Smooth muscle cell (in vitro differentiated cells): ENCODE results near the gene PTPN5. TPM values are rescaled to one million over a fixed set of nuclear protein-coding genes. Genes with fewer than 3 reads are reported as not detected.

Source experiments
- DNase-seq: peaks from one replicate; lab custom pipeline; 2025; ENCODE audit not compliant: unreplicated experiment; lab: John Stamatoyannopoulos, UW
- H2AFZ ChIP-seq: fragments of 200-600 bp; sonication (generic); 2 replicates; pipeline ENCODE4 v1.6.0; 2016; ENCODE audit warnings: antibody characterized with exemption, low read depth, mild to moderate bottlenecking
- H3F3A ChIP-seq: fragments of 200-600 bp; sonication (generic); 2 replicates; pipeline ENCODE4 v1.6.0; 2017; ENCODE audit warnings: antibody characterized with exemption, low read depth
- H3K27ac ChIP-seq: fragments of 200-600 bp; sonication (generic); 2 replicates; pipeline ENCODE4 v1.5.1; 2016; ENCODE audit warnings: low read depth, mild to moderate bottlenecking
- H3K27me3 ChIP-seq: fragments of 200-600 bp; sonication (generic); 2 replicates; pipeline ENCODE4 v1.6.1; 2016; ENCODE audit warnings: low read depth, mild to moderate bottlenecking
- H3K36me3 ChIP-seq: fragments of 200-600 bp; sonication (generic); 2 replicates; pipeline ENCODE4 v1.5.1; 2016; ENCODE audit warnings: low read depth
- H3K4me1 ChIP-seq: fragments of 200-600 bp; sonication (generic); 2 replicates; pipeline ENCODE4 v1.5.1; 2016; ENCODE audit warnings: low read depth
- H3K4me2 ChIP-seq: fragments of 200-600 bp; sonication (generic); 2 replicates; pipeline ENCODE4 v1.6.0; 2016; ENCODE audit warnings: mild to moderate bottlenecking
- H3K4me3 ChIP-seq: fragments of 200-600 bp; sonication (generic); 2 replicates; pipeline ENCODE4 v1.5.1; 2016; ENCODE audit warnings: mild to moderate bottlenecking
- H3K79me2 ChIP-seq: fragments of 200-600 bp; sonication (generic); 2 replicates; pipeline ENCODE4 v1.6.0; 2016; ENCODE audit warnings: low read depth, mild to moderate bottlenecking
- H3K9ac ChIP-seq: fragments of 200-600 bp; sonication (generic); 2 replicates; pipeline ENCODE4 v1.6.0; 2016; ENCODE audit warnings: low read depth
- H3K9me3 ChIP-seq: fragments of 200-600 bp; sonication (generic); replicated peaks from 2 replicates; pipeline ENCODE4 v1.5.1; 2016; ENCODE audit warnings: low read depth
- H4K20me1 ChIP-seq: fragments of 200-600 bp; sonication (generic); 2 replicates; pipeline ENCODE4 v1.6.0; 2016; ENCODE audit warnings: low read depth
- WGBS: methylation state at CpG from one replicate; pipeline ENCODE4 v1.1.7; 2016; ENCODE audit warnings: low lambda C conversion rate; 5-methylcytosine and 5-hydroxymethylcytosine counted together
- polyA plus RNA-seq: library from polyadenylated mRNA; unstranded; fragments of >200 nt; fragmentation: Nextera tagmentation; extraction: Ambion mirVana; gene quantifications from 2 replicates; pipeline ENCODE4 v1.2.1, GENCODE V29; 2016
- total RNA-seq: library from RNA; depleted of rRNA; stranded (reverse); fragments of >200 nt; gene quantifications from 2 replicates; pipeline ENCODE4 v1.2.3, GENCODE V29; 2014
- TF ChIP-seq, protein P1 (sequence below): fragments of 200-600 bp; sonication (generic); IDR thresholded peaks from 2 replicates; pipeline ENCODE4 v1.5.1; 2017; ENCODE audit warnings: borderline replicate concordance, mild to moderate bottlenecking, antibody characterized with exemption; ENCODE audit not compliant: insufficient read depth, poor library complexity, severe bottlenecking

The PTPN5 gene
- total and polyA plus RNA-seq, 2 experiments from 2014 or later = not detected

- Histone ChIP-seq H3K4me2 (no peak overlapping the region), H3K9me3 (no peaks in the 10 kb centered on the region), H3K36me3 (no peaks in the 10 kb centered on the region), H2AFZ (no peak overlapping the region), H3K79me2 (no peaks in the 10 kb centered on the region), H4K20me1 (no peaks in the 10 kb centered on the region), H3K4me3 (no peak overlapping the region), H3K9ac (no peak overlapping the region), H3K27ac (no peak overlapping the region), H3K4me1 (no peaks in the 10 kb centered on the region), H3K27me3 (no peaks in the 10 kb centered on the region), H3F3A (no peaks in the 10 kb centered on the region)
- TF ChIP-seq, protein P1, sequence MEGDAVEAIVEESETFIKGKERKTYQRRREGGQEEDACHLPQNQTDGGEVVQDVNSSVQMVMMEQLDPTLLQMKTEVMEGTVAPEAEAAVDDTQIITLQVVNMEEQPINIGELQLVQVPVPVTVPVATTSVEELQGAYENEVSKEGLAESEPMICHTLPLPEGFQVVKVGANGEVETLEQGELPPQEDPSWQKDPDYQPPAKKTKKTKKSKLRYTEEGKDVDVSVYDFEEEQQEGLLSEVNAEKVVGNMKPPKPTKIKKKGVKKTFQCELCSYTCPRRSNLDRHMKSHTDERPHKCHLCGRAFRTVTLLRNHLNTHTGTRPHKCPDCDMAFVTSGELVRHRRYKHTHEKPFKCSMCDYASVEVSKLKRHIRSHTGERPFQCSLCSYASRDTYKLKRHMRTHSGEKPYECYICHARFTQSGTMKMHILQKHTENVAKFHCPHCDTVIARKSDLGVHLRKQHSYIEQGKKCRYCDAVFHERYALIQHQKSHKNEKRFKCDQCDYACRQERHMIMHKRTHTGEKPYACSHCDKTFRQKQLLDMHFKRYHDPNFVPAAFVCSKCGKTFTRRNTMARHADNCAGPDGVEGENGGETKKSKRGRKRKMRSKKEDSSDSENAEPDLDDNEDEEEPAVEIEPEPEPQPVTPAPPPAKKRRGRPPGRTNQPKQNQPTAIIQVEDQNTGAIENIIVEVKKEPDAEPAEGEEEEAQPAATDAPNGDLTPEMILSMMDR = no peak
- DNase-seq = no peak
- 83% methylated on average over 11 of the region's 11 CpGs for WGBS
Observed at GRCh38 chr11:18770479-18771125, 21.0 kb downstream of the PTPN5 start.

DNA sequence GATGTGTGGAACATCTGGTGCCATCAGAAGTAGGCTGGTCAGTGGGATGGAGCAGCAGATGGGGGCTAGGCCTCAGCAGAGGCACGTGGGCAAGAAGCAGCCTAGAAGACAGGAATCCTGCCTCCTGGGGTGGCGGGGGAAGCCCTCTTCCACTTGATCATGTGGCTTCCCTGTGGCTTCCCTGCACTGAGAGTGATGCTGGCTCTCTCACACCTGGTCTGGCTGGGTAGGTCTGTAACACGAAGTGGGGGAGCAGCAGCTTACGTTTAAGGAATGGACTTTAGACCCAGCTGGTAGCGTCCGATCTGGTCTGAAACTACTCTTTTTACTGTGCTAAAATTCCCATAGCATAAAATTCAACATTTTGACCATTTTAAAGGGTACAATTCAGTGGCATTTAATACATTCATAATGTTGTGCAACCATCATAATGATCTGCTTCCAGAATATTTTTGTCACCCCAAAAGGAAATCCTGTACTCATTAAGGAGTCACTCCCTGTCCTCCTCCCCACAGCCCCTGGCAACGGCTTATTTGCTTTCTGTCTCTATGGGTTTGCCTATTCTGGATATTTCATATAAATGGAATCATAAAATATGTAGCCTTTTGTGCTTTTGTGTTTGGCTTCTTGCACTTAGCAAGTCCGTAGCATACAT, 21.7 kb downstream of the PTPN5 start:
- H3F3A ChIP-seq = no peaks in the 10 kb centered on the region
- H3K9me3 ChIP-seq = no peaks in the 10 kb centered on the region
- H3K36me3 ChIP-seq = no peaks in the 10 kb centered on the region
- H3K4me2 ChIP-seq = no peak overlapping the region
- no peak overlapping the region for H3K27ac ChIP-seq
- no peaks in the 10 kb centered on the region for H3K79me2 ChIP-seq
- TF ChIP-seq, protein P1 = no peak
- H3K9ac ChIP-seq = no peak overlapping the region
- WGBS = 58% methylated on average over 8 of the region's 8 CpGs
- H4K20me1 ChIP-seq = no peaks in the 10 kb centered on the region
- H3K4me3 ChIP-seq = no peak overlapping the region
- H3K4me1 ChIP-seq = no peaks in the 10 kb centered on the region
- DNase-seq = no peak
- no peaks in the 10 kb centered on the region for H3K27me3 ChIP-seq
- H2AFZ ChIP-seq = no peak overlapping the region

- Histone ChIP-seq H3K27me3 (no peaks in the 10 kb centered on the region), H3F3A (no peaks in the 10 kb centered on the region), H4K20me1 (no peaks in the 10 kb centered on the region), H3K36me3 (no peaks in the 10 kb centered on the region), H3K79me2 (no peaks in the 10 kb centered on the region), H3K4me2 (no peak overlapping the region), H3K4me3 (no peak overlapping the region), H3K4me1 (no peaks in the 10 kb centered on the region), H3K27ac (no peak overlapping the region), H3K9me3 (no peaks in the 10 kb centered on the region), H3K9ac (no peak overlapping the region), H2AFZ (no peak overlapping the region)
- TF ChIP-seq, protein P1 = no peak
- no peak for DNase-seq
- WGBS = 84% methylated on average over 5 of the region's 5 CpGs
Observed at GRCh38 chr11:18768978-18769377, 22.6 kb downstream of the PTPN5 start.
